Activated CD8-positive, alpha-beta T cell treated with anti-CD3 and anti-CD28 coated beads for 36 hours (primary cell): ENCODE measurements around the gene COA3. TPM values are rescaled to one million over a fixed set of nuclear protein-coding genes. Genes with fewer than 3 reads are reported as not detected.

Experiments used
- ATAC-seq: fragments of 200-7000 bp; cut with Tn5 transposase; one replicate; pipeline ENCODE4 v1.10.0; 2021; ENCODE audit warnings: mild to moderate bottlenecking, moderate library complexity
- CTCF ChIA-PET: fragments of 350-600 bp; sonication (Branson Sonifier 250); formaldehyde crosslinking; loops from one replicate; lab custom pipeline; 2021; ENCODE audit warnings: antibody characterized with exemption; lab: Charles Lee
- POLR2A ChIA-PET: fragments of 350-600 bp; sonication (Branson Sonifier 250); formaldehyde crosslinking; loops from one replicate; lab custom pipeline; 2021; ENCODE audit warnings: antibody characterized with exemption; lab: Charles Lee
- DNase-seq: peaks from one replicate; pipeline ENCODE4 v3.0.0-alpha.2; 2020
- H3K27ac Mint-ChIP-seq: one replicate; pipeline ENCODE4 v1.8.0; 2021; ENCODE audit warnings: mild to moderate bottlenecking, mixed read lengths
- H3K27me3 Mint-ChIP-seq: one replicate; pipeline ENCODE4 v1.8.0; 2021; ENCODE audit warnings: mixed read lengths
- H3K36me3 Mint-ChIP-seq: one replicate; pipeline ENCODE4 v1.8.0; 2021; ENCODE audit warnings: low read depth, mixed read lengths
- H3K4me1 Mint-ChIP-seq: one replicate; pipeline ENCODE4 v1.8.0; 2021; ENCODE audit warnings: low read depth, mixed read lengths
- H3K4me3 Mint-ChIP-seq: one replicate; pipeline ENCODE4 v1.8.0; 2021; ENCODE audit warnings: mild to moderate bottlenecking, moderate library complexity, mixed read lengths
- H3K9me3 Mint-ChIP-seq: one replicate; pipeline ENCODE4 v1.8.0; 2021; ENCODE audit warnings: mixed read lengths
- CTCF ChIP-seq: fragments of 200-600 bp; IDR thresholded peaks from one replicate; pipeline ENCODE4 v1.8.0; 2022; ENCODE audit warnings: antibody characterized with exemption, mild to moderate bottlenecking
- intact Hi-C: fragments of 100-400 bp; cut with micrococcal nuclease; formaldehyde crosslinking; loops from one replicate; pipeline ENCODE4 v1.10.0; 2022
- total RNA-seq, 2 experiments: library from RNA; stranded (reverse); gene quantifications; one replicate each; pipeline ENCODE4 v1.2.3, GENCODE V29; 2021

Gene COA3
- total RNA-seq, 2 experiments from 2014 or later, result 24.9 to 27.9 TPM

GRCh38 chr17:42845556-42845917, 47.0 kb upstream of the COA3 start:
- CTCF ChIA-PET, result interaction anchor here (1.1 to 1.7 kb wide), 4 partner anchors 28 to 152 kb away, joined by 3 to 6 read pairs (median 5); partner anchors contain the start of gene RPL27
- intact Hi-C loops, result loop anchor here (10.0 kb wide), 2 partner anchors 79 to 149 kb away; partner anchors contain the start of gene RPL27
- ATAC-seq, result no peak

GRCh38 chr17:42844761-42845555, 46.5 kb upstream of the COA3 start:
- CTCF ChIA-PET, result interaction anchor here (1.0 to 1.7 kb wide), 6 partner anchors 21 to 153 kb away, joined by 3 to 6 read pairs (median 4); partner anchors contain the start of genes BECN1 and RPL27
- Mint-ChIP-seq H3K4me3 (no peak overlapping the region), H3K9me3 (no peaks in the 10 kb centered on the region), H3K4me1 (peaks cover 17% of the 10 kb centered on the region), H3K27ac (no peak overlapping the region), H3K36me3 (peaks cover 28% of the 10 kb centered on the region), H3K27me3 (no peaks in the 10 kb centered on the region)
- TF ChIP-seq CTCF, result no peak
- no peak for ATAC-seq
- no peak for DNase-seq
- intact Hi-C loops, result loop anchor here (10.0 kb wide), 2 partner anchors 80 to 150 kb away; partner anchors contain the start of gene RPL27
- POLR2A ChIA-PET, result interaction anchor here (1.2 to 2.9 kb wide), 10 partner anchors 8 to 153 kb away, joined by 3 to 27 read pairs (median 4); partner anchors contain the start of genes PSME3 and RPL27

More at GRCh38 chr17:42845556-42845917, 47.0 kb upstream of the COA3 start:
- no peak overlapping the region for H3K4me3 Mint-ChIP-seq
- H3K9me3 Mint-ChIP-seq, result no peaks in the 10 kb centered on the region
- H3K27me3 Mint-ChIP-seq, result no peaks in the 10 kb centered on the region
- peaks cover 28% of the 10 kb centered on the region for H3K36me3 Mint-ChIP-seq
- no peak for DNase-seq
- POLR2A ChIA-PET, result interaction anchor here (0.8 to 2.9 kb wide), 10 partner anchors 9 to 153 kb away, joined by 3 to 27 read pairs (median 4); partner anchors contain the start of genes PSME3 and RPL27
- peak overlapping the region; percentile 85 for H3K27ac Mint-ChIP-seq
- TF ChIP-seq CTCF, result no peak
- H3K4me1 Mint-ChIP-seq, result peaks cover 19% of the 10 kb centered on the region

DNA sequence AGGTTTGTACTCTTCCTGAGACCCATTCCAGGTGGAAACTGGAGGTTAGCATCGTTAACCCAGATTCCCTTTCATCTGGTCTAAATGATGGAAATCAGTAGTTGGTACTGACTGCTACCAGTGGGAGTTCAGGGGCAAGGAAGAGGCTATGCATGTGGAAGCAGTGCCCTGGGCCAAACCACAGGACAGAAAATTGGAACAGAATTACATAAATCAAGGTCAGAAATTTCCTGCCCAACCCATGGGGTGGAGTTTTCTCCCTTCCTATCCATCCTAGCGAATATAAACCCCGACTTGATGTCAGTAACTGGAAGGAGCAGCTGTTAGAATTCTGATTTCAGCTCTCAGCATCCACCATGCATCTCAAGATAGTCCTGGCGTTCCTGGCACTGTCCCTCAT, 45.8 kb upstream of the COA3 start, which contains the start of gene AOC2:
Gene AOC2, plus strand, starts transcription at position 310 of the 400 bp plus-strand sequence. Its CDS starts 47 bp downstream, at position 357.
- CTCF ChIA-PET, result interaction anchor here (1.0 to 2.8 kb wide), 8 partner anchors 11 to 153 kb away, joined by 3 to 13 read pairs (median 6); partner anchors contain the start of genes BECN1, PSME3 and RPL27
- Mint-ChIP-seq H3K27me3 (no peaks in the 10 kb centered on the region), H3K4me3 (no peak within 1 kb of the TSS), H3K9me3 (no peaks in the 10 kb centered on the region), H3K27ac (no peak within 1 kb of the TSS), H3K36me3 (peaks cover 32% of the 10 kb centered on the region), H3K4me1 (peaks cover 17% of the 10 kb centered on the region)
- intact Hi-C loops, result loop anchor here (10.0 kb wide), 2 partner anchors 81 to 151 kb away; partner anchors contain the start of gene RPL27
- DNase-seq, result no peak
- no peak for ATAC-seq
- no peak for TF ChIP-seq CTCF
- POLR2A ChIA-PET, result interaction anchor here (0.9 to 2.9 kb wide), 4 partner anchors 11 to 85 kb away, joined by 3 to 27 read pairs (median 4); partner anchors contain the start of gene PSME3

- CTCF ChIA-PET, result interaction anchor here (1.0 to 2.8 kb wide), 7 partner anchors 10 to 154 kb away, joined by 3 to 13 read pairs (median 10); partner anchors contain the start of genes PSME3 and RPL27
- ATAC-seq (peak; percentile 29), DNase-seq (no peak)
- Mint-ChIP-seq H3K27me3 (no peaks in the 10 kb centered on the region), H3K9me3 (no peaks in the 10 kb centered on the region), H3K27ac (no peak overlapping the region), H3K4me3 (no peak overlapping the region), H3K36me3 (peaks cover 40% of the 10 kb centered on the region), H3K4me1 (peaks cover 21% of the 10 kb centered on the region)
- no peak for TF ChIP-seq CTCF
- POLR2A ChIA-PET, result interaction anchor here (0.7 to 2.1 kb wide), 4 partner anchors 11 to 85 kb away, joined by 3 to 9 read pairs (median 4); partner anchors contain the start of gene PSME3
- intact Hi-C loops, result loop anchor here (10.0 kb wide), 2 partner anchors 81 to 151 kb away; partner anchors contain the start of gene RPL27
These were observed 44.9 kb upstream of the COA3 start for GRCh38 chr17:42843358-42843934.
